Measurements from ENCODE around the gene SLMAP.

GRCh38 chr3:57808961-57809608 is 53.0 kb downstream of the SLMAP start:
- TF ChIP-seq CTCF (IDR thresholded peaks at IDR 0.05) (no peak), POLR2A (IDR thresholded peaks at IDR 0.05) (no peak)
